Ammon's horn (tissue), 1 donor: ENCODE results near the gene ADORA2B.

Experiments
- DNase-seq: peaks from one replicate; pipeline ENCODE4 v3.0.0-alpha.2; 2016; ENCODE audit warnings: low spot score

ADORA2B gene

DNA sequence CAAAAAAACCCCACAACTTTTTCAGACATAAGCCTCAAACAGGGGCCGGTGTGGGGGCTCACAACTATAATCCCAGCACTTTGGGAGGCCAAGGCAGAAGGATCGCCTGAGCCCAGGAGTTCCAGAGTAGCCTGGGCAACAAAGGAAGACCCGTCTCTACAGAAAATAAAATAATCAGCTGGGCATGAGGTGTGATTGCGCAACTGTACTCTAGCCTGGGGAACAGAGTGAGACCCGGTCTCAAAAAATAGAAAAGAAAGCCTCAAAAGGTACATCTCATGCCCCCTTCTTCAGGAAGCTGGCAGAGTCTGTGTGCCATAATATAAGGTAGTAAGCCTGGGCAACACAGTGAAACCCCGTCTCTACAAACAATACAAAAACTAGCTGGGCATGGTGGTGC lies 51.4 kb downstream of the ADORA2B start:
- DNase-seq: no peak

DNA sequence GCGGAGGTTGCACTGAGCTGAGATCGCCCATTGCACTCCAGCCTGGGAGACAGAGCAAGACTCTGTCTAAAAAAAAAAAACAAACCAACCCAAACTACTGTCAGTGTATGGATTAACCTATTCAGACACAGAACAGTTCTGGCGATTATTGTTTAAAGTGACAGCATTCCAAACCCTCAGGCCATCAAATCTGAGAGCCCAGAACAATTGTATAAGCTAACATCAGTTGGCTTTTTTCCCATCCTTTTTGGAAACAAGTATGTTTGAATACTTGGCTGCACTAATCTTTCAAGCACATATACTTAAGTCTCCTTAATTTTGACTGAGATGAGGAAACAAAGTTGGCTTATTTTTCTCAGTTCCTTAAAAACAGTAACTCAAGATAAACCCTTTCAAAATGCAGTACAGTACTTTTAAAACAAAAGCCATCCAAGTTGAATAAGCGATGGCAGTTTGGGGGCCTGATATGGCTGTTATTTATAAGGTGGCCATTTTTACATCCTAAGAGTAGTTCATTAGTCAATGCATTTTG lies 53.2 kb downstream of the ADORA2B start:
- DNase-seq: no peak

DNA sequence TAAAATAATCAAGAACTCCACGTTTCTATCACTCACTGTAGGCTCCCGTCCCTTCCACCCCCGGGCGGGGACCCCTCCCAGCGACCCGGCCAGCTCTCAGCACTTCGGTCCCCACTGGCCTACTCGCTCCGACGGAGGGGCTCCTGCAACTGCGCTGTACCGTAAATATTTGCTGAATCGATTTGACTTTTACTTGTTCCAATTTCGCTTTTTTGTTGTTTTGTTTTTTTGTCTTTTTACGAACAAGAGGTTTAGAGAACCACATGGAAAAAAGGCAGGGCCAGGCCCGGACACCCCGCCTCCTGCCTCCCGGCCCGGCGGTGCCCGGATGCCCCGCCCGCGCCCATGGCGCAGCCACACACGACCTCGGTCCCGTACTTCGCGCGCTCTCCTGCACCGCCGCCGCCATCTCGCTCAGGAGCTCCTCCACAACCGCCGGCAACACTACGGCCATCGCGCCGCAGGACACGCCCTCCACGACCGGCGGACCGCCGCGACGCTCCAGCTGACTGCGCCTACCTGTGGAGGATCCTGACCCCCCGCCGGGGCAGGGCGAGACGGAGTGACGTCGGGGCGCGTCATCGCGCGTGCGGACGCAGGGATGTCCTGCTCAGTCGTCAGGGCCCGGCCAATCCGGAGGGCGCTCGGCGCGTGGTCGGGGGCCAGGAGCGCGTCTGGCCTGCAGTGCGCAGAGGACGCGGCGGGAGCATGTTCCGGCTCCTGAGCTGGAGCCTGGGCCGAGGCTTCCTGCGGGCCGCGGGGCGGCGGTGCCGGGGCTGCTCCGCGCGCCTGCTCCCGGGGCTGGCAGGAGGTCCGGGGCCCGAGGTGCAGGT lies 54.4 kb downstream of the ADORA2B start, which contains the start of the genes TTC19 and ZSWIM7:
Gene TTC19 (plus strand): TSS at position 684 of the 833 bp plus-strand sequence. CDS start 25 bp downstream, at position 709.
Gene ZSWIM7 (minus strand): TSS at position 564 of the 833 bp plus-strand sequence. CDS start 110 bp downstream, at position 454.
- DNase-seq: peak; percentile 99

DNA sequence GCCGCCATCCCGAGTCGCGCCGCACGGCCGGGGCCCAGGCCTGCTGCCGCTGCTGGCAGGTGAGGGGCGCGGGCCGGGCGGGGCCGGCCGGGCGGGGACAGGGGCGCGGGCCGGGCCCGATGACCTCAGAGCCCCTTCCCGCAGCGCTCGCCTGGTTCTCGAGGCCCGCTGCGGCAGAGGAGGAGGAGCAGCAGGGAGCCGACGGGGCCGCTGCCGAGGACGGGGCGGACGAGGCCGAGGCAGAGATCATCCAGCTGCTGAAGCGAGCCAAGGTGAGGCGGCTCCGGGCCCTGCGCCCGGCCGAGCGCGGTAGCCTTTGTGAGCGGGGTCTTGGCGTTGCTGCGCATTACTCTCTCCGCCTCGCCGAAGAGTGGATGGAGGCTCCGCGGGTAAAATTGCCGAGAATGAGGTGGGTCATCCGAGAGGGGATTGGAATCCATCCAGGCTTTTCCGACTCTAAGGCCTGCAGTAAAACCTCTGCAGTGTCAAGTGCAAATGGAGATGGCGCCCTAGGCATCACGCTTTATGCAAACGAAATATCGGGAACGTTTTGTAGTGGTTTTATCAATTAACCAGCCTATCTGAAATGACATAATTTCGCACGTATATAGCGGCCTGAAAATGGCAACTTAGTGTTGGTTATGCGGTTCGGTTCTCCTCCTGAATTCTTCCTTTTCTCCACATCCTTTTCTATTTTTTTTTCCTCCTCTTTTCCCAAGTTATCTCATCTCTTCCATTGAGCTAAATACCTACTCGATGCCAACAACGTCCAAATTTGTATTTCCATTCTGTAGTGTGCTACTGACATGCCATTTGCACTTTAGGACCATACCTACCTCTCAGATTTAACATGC lies 55.3 kb downstream of the ADORA2B start:
- DNase-seq: peak; percentile 24

DNA sequence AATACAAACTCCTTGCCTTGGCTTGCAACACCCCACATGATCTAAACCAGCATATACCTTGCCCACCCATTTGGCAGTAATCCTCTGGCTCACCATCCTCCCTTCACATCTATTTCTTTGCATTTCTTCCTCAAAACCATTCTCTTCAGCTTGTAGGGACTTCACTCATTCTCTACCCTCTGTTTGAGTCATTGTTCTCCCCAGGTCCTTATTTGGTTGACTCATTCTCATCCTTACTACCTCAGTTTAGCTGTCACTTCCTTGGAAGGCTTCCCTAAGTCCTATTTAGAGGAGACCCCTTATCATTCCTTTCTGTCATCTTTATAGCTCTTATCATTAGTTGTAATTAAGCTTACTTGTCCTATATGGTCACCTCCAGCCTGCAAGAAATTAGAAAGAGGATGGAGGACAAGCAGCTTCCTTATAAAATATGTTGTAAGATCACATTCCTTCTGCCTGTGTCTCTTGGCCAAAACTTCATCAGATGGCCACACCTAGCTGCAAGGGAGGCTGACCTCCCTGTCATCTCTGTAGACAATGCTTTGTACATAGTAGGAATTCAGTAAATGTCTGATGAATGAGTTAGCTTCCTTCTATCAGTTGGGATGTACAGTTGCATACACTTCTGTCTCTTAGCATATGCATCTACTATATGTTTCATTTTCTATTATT lies 56.4 kb downstream of the ADORA2B start:
- DNase-seq: no peak

DNA sequence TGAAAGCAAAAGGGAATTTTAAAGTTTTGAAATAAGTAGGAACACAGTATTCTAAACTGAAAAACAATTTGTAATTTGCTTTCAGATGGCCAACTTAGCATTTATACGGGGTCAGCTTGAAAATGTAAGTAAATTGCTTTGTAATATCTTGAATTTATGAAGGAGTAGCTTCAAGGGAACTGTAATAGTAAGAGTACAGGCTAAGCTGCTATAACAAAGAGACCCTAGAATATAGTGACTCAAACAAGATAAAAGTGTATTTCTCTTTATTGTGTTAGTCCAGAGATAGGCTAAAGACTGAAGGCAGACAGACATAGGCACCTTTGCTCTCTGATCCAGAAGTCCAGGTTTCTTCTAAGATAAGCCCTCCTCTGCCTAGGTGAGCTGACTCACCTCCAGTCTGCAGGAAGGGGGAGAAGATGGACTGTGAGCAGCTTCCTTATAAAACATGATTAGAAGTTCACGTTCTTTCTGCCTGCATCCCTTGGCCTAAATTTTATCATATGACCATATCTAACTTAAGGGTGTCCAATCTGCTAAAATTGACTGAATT lies 57.9 kb downstream of the ADORA2B start:
- DNase-seq: no peak

DNA sequence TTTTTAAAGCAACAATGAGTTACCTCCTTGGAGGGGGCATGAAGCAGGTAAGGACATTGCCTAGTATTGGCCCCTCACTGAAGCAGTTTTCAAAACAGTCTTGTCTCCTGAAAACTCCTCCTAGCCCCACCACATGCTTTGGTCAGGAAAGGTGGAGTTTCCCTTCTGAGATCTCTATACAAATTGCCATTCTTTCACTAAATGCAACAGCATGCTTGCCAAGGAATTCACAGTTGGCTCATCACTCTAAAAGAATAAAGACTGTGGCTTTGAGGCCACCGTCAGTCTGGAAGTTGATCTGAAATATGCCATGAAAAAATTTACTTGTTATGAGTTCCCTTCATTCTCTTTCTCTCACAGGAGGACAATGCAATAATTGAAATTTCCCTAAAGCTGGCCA lies 58.9 kb downstream of the ADORA2B start:
- DNase-seq: no peak

DNA sequence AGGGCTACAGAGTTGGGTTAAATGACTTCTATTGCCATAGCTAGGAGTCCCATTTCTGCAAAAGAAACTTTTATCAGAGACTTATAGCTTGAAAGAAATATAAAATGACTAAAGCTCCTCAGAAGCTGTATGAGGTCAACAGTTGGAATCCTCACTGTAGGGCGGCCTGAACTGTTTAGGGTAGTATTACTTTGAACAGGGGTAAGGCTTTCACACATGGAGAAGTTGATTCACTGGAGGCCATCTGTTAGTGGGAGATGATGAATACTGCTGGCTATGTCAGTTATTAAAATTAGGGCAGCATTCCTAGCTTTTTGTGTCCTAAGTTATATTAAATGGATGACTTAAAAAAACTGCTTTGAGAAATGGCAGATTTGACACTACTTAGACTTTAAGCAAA lies 60.7 kb downstream of the ADORA2B start:
- DNase-seq: no peak

DNA sequence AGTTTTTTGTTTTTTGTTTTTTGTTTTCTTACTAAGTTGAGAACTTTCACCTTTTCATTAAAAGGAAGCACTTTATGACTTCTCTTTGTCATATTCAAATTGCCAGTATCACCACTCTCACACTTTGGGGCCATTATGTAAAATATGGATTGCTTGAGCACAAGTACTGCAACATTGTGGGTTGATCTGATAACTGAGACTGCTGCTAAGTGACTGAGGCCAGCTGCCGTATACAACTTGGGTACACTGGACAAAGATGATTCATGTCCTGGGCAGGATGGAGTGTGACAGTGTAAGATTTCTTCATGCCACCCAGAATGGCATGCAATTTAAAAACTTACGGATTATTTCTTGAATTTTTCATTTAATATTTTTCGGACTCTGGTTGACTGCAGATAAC lies 62.5 kb downstream of the ADORA2B start:
- no peak for DNase-seq

DNA sequence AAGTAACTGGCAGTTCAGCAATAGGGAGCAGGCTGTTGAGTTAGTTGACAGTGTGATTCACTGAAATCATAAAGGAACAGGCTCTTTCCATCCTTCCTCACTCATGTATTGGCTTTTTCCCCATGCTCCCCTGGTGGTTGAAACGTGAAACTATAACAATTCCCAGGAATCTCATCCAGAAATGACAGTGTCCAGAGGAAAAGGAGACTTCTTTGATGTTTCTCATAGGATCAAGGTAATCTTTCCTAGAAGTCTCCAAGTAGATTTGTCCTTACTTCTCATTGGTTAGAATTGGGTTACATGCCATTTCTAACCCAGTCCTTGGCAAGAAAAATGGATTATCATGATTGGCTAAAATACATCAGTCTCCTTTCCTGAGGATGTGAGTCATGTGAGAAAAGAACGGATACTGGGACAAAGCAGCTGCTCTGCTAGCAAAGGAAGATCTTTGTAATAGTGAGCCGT lies 69.0 kb downstream of the ADORA2B start:
- no peak for DNase-seq

DNA sequence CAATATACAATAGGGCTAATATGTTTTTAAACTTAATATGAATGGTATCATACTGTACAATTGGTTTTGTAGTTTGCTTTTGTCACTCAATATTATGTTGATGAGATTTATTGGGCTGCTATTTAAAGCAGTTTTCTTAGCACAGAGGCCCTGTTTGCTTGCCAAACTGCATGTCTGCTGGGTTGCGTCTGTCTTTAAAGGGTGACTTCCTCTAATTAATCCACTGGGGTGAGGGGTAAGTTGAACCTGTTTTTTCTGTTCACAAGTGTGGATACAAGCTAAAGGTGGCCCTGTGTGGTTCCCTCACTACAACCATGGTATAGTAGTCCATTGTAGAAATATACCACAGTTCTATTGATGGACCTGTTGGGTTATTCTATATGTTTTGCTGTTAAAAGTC lies 74.4 kb downstream of the ADORA2B start:
- DNase-seq: no peak

DNA sequence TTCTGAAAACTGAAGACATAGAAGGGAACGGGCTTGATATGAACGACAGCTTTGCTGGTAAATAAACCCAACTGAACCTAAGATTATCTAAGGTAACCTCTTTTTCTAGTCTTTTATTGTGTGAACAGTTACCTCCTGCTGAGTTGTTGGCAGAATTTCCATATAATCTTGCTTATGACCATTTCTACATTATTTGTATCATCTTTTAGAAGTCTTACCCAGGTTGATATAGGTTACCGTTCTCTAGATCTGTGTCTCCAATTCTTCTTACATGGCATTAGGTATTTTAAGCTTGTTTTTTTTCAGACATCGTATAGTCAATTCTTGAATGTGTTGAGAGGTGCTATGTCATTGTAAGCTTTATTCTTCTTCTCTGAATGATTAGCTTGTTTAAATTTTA lies 79.0 kb downstream of the ADORA2B start:
- DNase-seq: no peak

DNA sequence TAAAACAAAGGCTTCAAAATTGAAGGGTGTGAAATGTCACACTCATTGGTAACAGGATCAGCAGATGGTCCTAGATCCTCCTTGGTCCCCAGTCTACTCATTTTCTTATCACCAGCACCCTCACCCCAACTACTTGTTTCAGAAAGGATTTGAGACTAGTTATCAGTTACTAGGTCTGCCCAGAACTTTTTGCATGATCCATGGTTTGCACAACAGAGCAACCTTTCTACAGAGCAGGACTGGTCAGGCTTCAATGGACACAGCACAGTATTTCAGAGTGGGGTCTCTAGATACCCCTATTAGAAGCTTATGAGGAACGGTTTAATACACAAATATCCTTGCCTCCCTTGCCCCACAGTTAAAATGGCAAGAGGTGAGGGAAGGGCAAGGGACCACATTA lies 80.3 kb downstream of the ADORA2B start:
- no peak for DNase-seq
